Endothelial cell of umbilical vein (primary cell): ENCODE results near the gene TEKT5. TPM values are rescaled to one million over a fixed set of nuclear protein-coding genes. Genes with fewer than 3 reads are reported as not detected.

Experiments used
- BruUV-seq: library from RNA; stranded (reverse); fragments of 400-500 nt; replicated peaks from 2 replicates; lab custom pipeline; 2021; lab: Mats Ljungman, UMichigan
- CTCF ChIA-PET: fragments of 300-600, 350-600 bp; sonication (Branson Sonifier 250); formaldehyde crosslinking; loops from one replicate; lab custom pipeline; 2021; ENCODE audit warnings: antibody characterized with exemption, inconsistent platforms; lab: Charles Lee
- POLR2A ChIA-PET: fragments of 300-600, 350-600 bp; sonication (Branson Sonifier 250); formaldehyde crosslinking; loops from one replicate; lab custom pipeline; 2021; ENCODE audit warnings: antibody characterized with exemption, inconsistent platforms; lab: Charles Lee
- DNase-seq: peaks from one replicate; pipeline ENCODE4 v3.0.0-alpha.2; 2011; ENCODE audit warnings: low read depth, low spot score
- FAIRE-seq: peaks from 2 replicates; lab custom pipeline; 2011; peaks lifted over from hg19 to GRCh38; lab: Jason Lieb, UNC
- H2AFZ ChIP-seq: 2 replicates; pipeline ENCODE4 v1.6.0; 2012; ENCODE audit warnings: low read depth, low read length, control low read depth, inconsistent platforms
- H3K27ac ChIP-seq: 2 replicates; pipeline ENCODE4 v1.5.1; 2011; ENCODE audit warnings: low read depth, mild to moderate bottlenecking, control low read depth, low read length, moderate library complexity; ENCODE audit not compliant: insufficient read depth
- H3K27me3 ChIP-seq, 2 experiments: 2 replicates each; pipeline versions ENCODE4 v1.6.0 to v1.6.1; 2011; ENCODE audit warnings: low read length in 2 of 2, mixed read lengths in 1 of 2; ENCODE audit not compliant: control insufficient read depth in 2 of 2, insufficient read depth in 2 of 2
- H3K36me3 ChIP-seq, 2 experiments: 2 replicates in 1 of 2; 3 replicates in 1 of 2; pipeline ENCODE4 v1.5.1; 2011; ENCODE audit warnings: low read length in 2 of 2, mild to moderate bottlenecking in 1 of 2, moderate library complexity in 1 of 2; ENCODE audit not compliant: control insufficient read depth in 2 of 2, insufficient read depth in 2 of 2; ENCODE audit errors: extremely low read depth in 1 of 2
- H3K4me1 ChIP-seq: 3 replicates; pipeline ENCODE4 v1.5.1; 2011; ENCODE audit warnings: mild to moderate bottlenecking, low read length; ENCODE audit not compliant: control insufficient read depth, insufficient read depth; ENCODE audit errors: extremely low read depth
- H3K4me2 ChIP-seq: 2 replicates; pipeline ENCODE4 v1.6.1; 2011; ENCODE audit warnings: low read length, control low read depth, mixed read lengths; ENCODE audit not compliant: insufficient read depth
- H3K4me3 ChIP-seq, 3 experiments: fragments of 200-600 bp in 1 of 3; sonication (generic), shearing (Covaris generic) in 1 of 3; replicated peaks in 1 of 3; 2 replicates each; pipeline ENCODE4 v1.5.1; 2011 to 2016; ENCODE audit warnings: control low read depth in 3 of 3, low read length in 3 of 3, mild to moderate bottlenecking in 2 of 3, inconsistent platforms in 1 of 3, low read depth in 1 of 3, moderate library complexity in 1 of 3; ENCODE audit not compliant: insufficient read depth in 1 of 3
- H3K79me2 ChIP-seq: 2 replicates; pipeline ENCODE4 v1.6.0; 2012; ENCODE audit warnings: low read length, inconsistent platforms; ENCODE audit not compliant: control insufficient read depth, insufficient read depth
- H3K9ac ChIP-seq: replicated peaks from 2 replicates; pipeline ENCODE3; 2011; ENCODE audit warnings: low read length, control low read depth; ENCODE audit not compliant: insufficient read depth; ENCODE audit errors: extremely low read depth
- H3K9me1 ChIP-seq: replicated peaks from 3 replicates; pipeline ENCODE4 v1.6.0; 2011; ENCODE audit warnings: mild to moderate bottlenecking, low read length; ENCODE audit not compliant: control insufficient read depth, insufficient read depth; ENCODE audit errors: extremely low read depth
- H3K9me3 ChIP-seq: replicated peaks from 2 replicates; pipeline ENCODE4 v1.5.1; 2012; ENCODE audit warnings: low read length, inconsistent platforms; ENCODE audit not compliant: control insufficient read depth, insufficient read depth
- H4K20me1 ChIP-seq: replicated peaks from 2 replicates; pipeline ENCODE3; 2011; ENCODE audit warnings: mild to moderate bottlenecking, low read length; ENCODE audit not compliant: control insufficient read depth, insufficient read depth; ENCODE audit errors: extremely low read depth
- CTCF ChIP-seq, 2 donors: IDR thresholded peaks; 1 replicate in 1 of 2; 2 replicates in 1 of 2; pipeline ENCODE4 v1.5.1; 2011; ENCODE audit warnings: low read length in 2 of 2, mild to moderate bottlenecking in 2 of 2, moderate library complexity in 2 of 2, control low read depth in 1 of 2, inconsistent platforms in 1 of 2, low read depth in 1 of 2; ENCODE audit not compliant: insufficient read depth in 1 of 2; ENCODE audit errors: extremely low read depth in 1 of 2
- EZH2 ChIP-seq: IDR thresholded peaks from 2 replicates; pipeline ENCODE4 v1.6.1; 2012; ENCODE audit warnings: borderline replicate concordance, low read depth, mild to moderate bottlenecking, moderate library complexity, low read length, inconsistent platforms; ENCODE audit not compliant: severe bottlenecking
- FOS ChIP-seq: IDR thresholded peaks from 2 replicates; pipeline ENCODE4 v1.6.1; 2011; ENCODE audit warnings: mild to moderate bottlenecking, low read length, moderate library complexity, borderline replicate concordance; ENCODE audit not compliant: insufficient read depth
- GATA2 ChIP-seq: IDR thresholded peaks from 2 replicates; pipeline ENCODE4 v1.7.0; 2011; ENCODE audit warnings: low read depth, mild to moderate bottlenecking, moderate library complexity, mixed read lengths, low read length; ENCODE audit not compliant: insufficient read length, insufficient read depth
- JUN ChIP-seq: IDR thresholded peaks from 2 replicates; pipeline ENCODE4 v1.6.1; 2011; ENCODE audit warnings: borderline replicate concordance, low read depth; ENCODE audit not compliant: insufficient read length, insufficient read depth
- MYC ChIP-seq: IDR thresholded peaks from one replicate; pipeline ENCODE4 v1.6.1; 2011; ENCODE audit warnings: mild to moderate bottlenecking, low read depth, low read length
- POLR2A ChIP-seq: IDR thresholded peaks from 2 replicates; pipeline ENCODE4 v1.6.1; 2012; ENCODE audit warnings: low read depth, mild to moderate bottlenecking, control low read depth, low read length
- POLR2AphosphoS5 ChIP-seq: IDR thresholded peaks from 2 replicates; pipeline ENCODE4 v1.6.1; 2012; ENCODE audit warnings: low read depth, mild to moderate bottlenecking, control low read depth, low read length, moderate library complexity; ENCODE audit not compliant: insufficient read depth
- dilution Hi-C: fragments of 300-500 bp; cut with MboI; formaldehyde crosslinking; loops from one replicate; pipeline ENCODE4 v1.15.0; 2019; ENCODE audit warnings: low sequenced_read_pairs; ENCODE audit not compliant: extremely low pct_ligation_motif_present
- intact Hi-C: fragments of 100-400 bp; cut with micrococcal nuclease; formaldehyde crosslinking; loops from one replicate; pipeline ENCODE4 v1.10.0; 2022
- polyA plus RNA-seq, 4 experiments: library from polyadenylated mRNA; depleted of rRNA in 3 of 4; stranded (reverse) in 3 of 4; unstranded in 1 of 4; fragments of >200 nt; gene quantifications; 2 replicates each; pipeline versions ENCODE4 v1.2.1 to v1.2.3, GENCODE V29; 2011 to 2012; ENCODE audit warnings: missing spikeins in 1 of 4
- total RNA-seq: library from RNA; stranded (reverse); gene quantifications from 2 replicates; pipeline ENCODE4 v1.2.3, GENCODE V29; 2021
- TF ChIP-seq, protein P1 (sequence below): IDR thresholded peaks from 2 replicates; pipeline ENCODE4 v1.6.1; 2011; ENCODE audit not compliant: insufficient read depth, insufficient read length

The TEKT5 gene
- total and polyA plus RNA-seq, 2 donors (not counting 3 experiments of a cell fraction or from before 2014, with no cell fraction given) = not detected

GRCh38 chr16:10685709-10686108, 9.0 kb downstream of the TEKT5 start:
- Histone ChIP-seq H3K79me2 (no peaks in the 10 kb centered on the region), H3K4me1 (no peaks in the 10 kb centered on the region), H3K27ac (no peak overlapping the region), H3K36me3 (no peaks in the 10 kb centered on the region), H3K9me3 (no peaks in the 10 kb centered on the region), H2AFZ (no peak overlapping the region), H3K27me3 (no peaks in the 10 kb centered on the region), H3K9me1 (no peaks in the 10 kb centered on the region), H3K4me3 (no peak overlapping the region), H4K20me1 (no peaks in the 10 kb centered on the region), H3K4me2 (no peak overlapping the region), H3K9ac (no peak overlapping the region)
- dilution Hi-C loops (no loop called here), intact Hi-C loops (no loop called here)
- BruUV-seq = no TSS peak
- no peak for DNase-seq
- CTCF ChIA-PET = no interaction called here
- no peak for FAIRE-seq
- TF ChIP-seq JUN = no peak
- no peak for TF ChIP-seq CTCF (IDR thresholded peaks at IDR 0.05; ENCODE audit: extremely low read depth in 1 of 2, insufficient read depth in 1 of 2, low read depth in 1 of 2, low read length in 2 of 2)
- no peak for TF ChIP-seq MYC
- TF ChIP-seq, protein P1, sequence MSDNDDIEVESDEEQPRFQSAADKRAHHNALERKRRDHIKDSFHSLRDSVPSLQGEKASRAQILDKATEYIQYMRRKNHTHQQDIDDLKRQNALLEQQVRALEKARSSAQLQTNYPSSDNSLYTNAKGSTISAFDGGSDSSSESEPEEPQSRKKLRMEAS = no peak
- TF ChIP-seq FOS = no peak
- TF ChIP-seq POLR2A = no peak
- no peak for TF ChIP-seq GATA2
- no peak for TF ChIP-seq EZH2
- TF ChIP-seq POLR2AphosphoS5 = no peak
- POLR2A ChIA-PET = no interaction called here
